Lower leg skin (tissue), 3 donors: Measurements from ENCODE around the gene BGN.

Source experiments
- CTCF ChIP-seq, 3 donors: fragments of 450-650 bp; IDR thresholded peaks; one replicate each; pipeline ENCODE4 v1.5.1; 2016; ENCODE audit warnings: antibody characterized with exemption in 3 of 3, mild to moderate bottlenecking in 3 of 3, moderate library complexity in 2 of 3
- POLR2A ChIP-seq, 2 donors: fragments of 450-650 bp; IDR thresholded peaks; one replicate each; pipeline ENCODE4 v1.6.1; 2016 to 2017; ENCODE audit warnings: antibody characterized with exemption in 2 of 2, mild to moderate bottlenecking in 1 of 2, moderate library complexity in 1 of 2

- TF ChIP-seq CTCF (IDR thresholded peaks at IDR 0.05) (no peak), POLR2A (IDR thresholded peaks at IDR 0.05) (no peak)
These were observed 24.1 kb upstream of the BGN start, which contains the start of gene HAUS7 for GRCh38 chrX:153470411-153471363.
